Liver (tissue), 9 donors: ENCODE measurements around the gene FADS1. TPM values are rescaled to one million over a fixed set of nuclear protein-coding genes. Genes with fewer than 3 reads are reported as not detected.

ENCODE experiments used
- DNase-seq: peaks from one replicate; pipeline ENCODE4 v3.0.0-alpha.2; 2017; ENCODE audit warnings: low spot score
- H3K27ac ChIP-seq, 2 donors: one replicate each; pipeline ENCODE4 v1.7.0; 2013; ENCODE audit warnings: inconsistent platforms in 2 of 2, low read length in 2 of 2, control low read depth in 1 of 2, low read depth in 1 of 2, mild to moderate bottlenecking in 1 of 2
- H3K27me3 ChIP-seq, 4 donors: one replicate each; pipeline versions ENCODE4 v1.6.1 to v1.7.0; 2013; ENCODE audit warnings: low read length in 3 of 4, inconsistent platforms in 1 of 4, mild to moderate bottlenecking in 1 of 4, moderate library complexity in 1 of 4; ENCODE audit not compliant: control insufficient read depth in 4 of 4, insufficient read depth in 4 of 4
- H3K36me3 ChIP-seq, 4 donors: one replicate each; pipeline versions ENCODE4 v1.6.1 to v1.7.0; 2013; ENCODE audit warnings: low read length in 3 of 4, mild to moderate bottlenecking in 3 of 4, low read depth in 1 of 4, moderate library complexity in 1 of 4; ENCODE audit not compliant: control insufficient read depth in 4 of 4, insufficient read depth in 3 of 4
- H3K4me1 ChIP-seq, 4 donors: one replicate each; pipeline versions ENCODE4 v1.6.1 to v1.7.0; 2013; ENCODE audit warnings: low read length in 3 of 4, mild to moderate bottlenecking in 3 of 4, moderate library complexity in 1 of 4; ENCODE audit not compliant: control insufficient read depth in 4 of 4, insufficient read depth in 4 of 4
- H3K4me3 ChIP-seq, 3 donors: one replicate each; pipeline versions ENCODE4 v1.6.1 to v1.7.0; 2013; ENCODE audit warnings: low read length in 3 of 3, control low read depth in 1 of 3, low read depth in 1 of 3, mild to moderate bottlenecking in 1 of 3
- H3K9ac ChIP-seq, 2 donors: one replicate each; pipeline ENCODE4 v1.7.0; 2013; ENCODE audit warnings: low read length in 2 of 2, mild to moderate bottlenecking in 2 of 2, moderate library complexity in 2 of 2, control low read depth in 1 of 2, low read depth in 1 of 2
- H3K9me3 ChIP-seq, 4 donors: one replicate each; pipeline versions ENCODE4 v1.6.1 to v1.7.0; 2013; ENCODE audit warnings: low read length in 3 of 4; ENCODE audit not compliant: control insufficient read depth in 4 of 4
- ATF3 ChIP-seq: IDR thresholded peaks from 2 replicates; pipeline ENCODE4 v1.6.1; 2016; ENCODE audit warnings: antibody characterized with exemption
- EGR1 ChIP-seq, 2 donors: IDR thresholded peaks; 2 replicates each; pipeline ENCODE4 v1.6.1; 2016 to 2018; ENCODE audit warnings: antibody characterized with exemption in 2 of 2, low read depth in 2 of 2
- FOXA1 ChIP-seq: IDR thresholded peaks from 2 replicates; pipeline ENCODE4 v1.6.1; 2016; ENCODE audit warnings: antibody characterized with exemption
- FOXA2 ChIP-seq: IDR thresholded peaks from 2 replicates; pipeline ENCODE4 v1.6.1; 2016; ENCODE audit warnings: antibody characterized with exemption
- GABPA ChIP-seq, 2 donors: IDR thresholded peaks in 1 of 2; conservative IDR thresholded peaks in 1 of 2; 2 replicates each; pipeline ENCODE4 v1.6.1; 2016; ENCODE audit warnings: antibody characterized with exemption in 2 of 2, mild to moderate bottlenecking in 1 of 2, moderate library complexity in 1 of 2
- HNF4A ChIP-seq, 2 donors: conservative IDR thresholded peaks; 2 replicates each; pipeline ENCODE4 v1.6.1; 2016; ENCODE audit warnings: antibody characterized with exemption in 2 of 2, mild to moderate bottlenecking in 2 of 2
- HNF4G ChIP-seq: IDR thresholded peaks from 2 replicates; pipeline ENCODE4 v1.6.1; 2016; ENCODE audit warnings: antibody characterized with exemption
- MAX ChIP-seq: IDR thresholded peaks from 2 replicates; pipeline ENCODE4 v1.6.1; 2016; ENCODE audit warnings: antibody characterized with exemption
- NR2F2 ChIP-seq: IDR thresholded peaks from 2 replicates; pipeline ENCODE4 v1.6.1; 2016; ENCODE audit warnings: antibody characterized with exemption
- RAD21 ChIP-seq, 2 donors: IDR thresholded peaks; 2 replicates each; pipeline ENCODE4 v1.6.1; 2016; ENCODE audit warnings: antibody characterized with exemption in 2 of 2, mild to moderate bottlenecking in 2 of 2
- REST ChIP-seq: IDR thresholded peaks from 2 replicates; pipeline ENCODE4 v1.6.1; 2016; ENCODE audit warnings: antibody characterized with exemption, mild to moderate bottlenecking
- RXRA ChIP-seq, 2 donors: IDR thresholded peaks; 2 replicates each; pipeline ENCODE4 v1.6.1; 2017 to 2018; ENCODE audit warnings: antibody characterized with exemption in 2 of 2, mild to moderate bottlenecking in 1 of 2
- SP1 ChIP-seq: IDR thresholded peaks from 2 replicates; pipeline ENCODE4 v1.6.1; 2018; ENCODE audit warnings: antibody characterized with exemption, mild to moderate bottlenecking
- TAF1 ChIP-seq: conservative IDR thresholded peaks from 2 replicates; pipeline ENCODE4 v1.6.1; 2016; ENCODE audit warnings: antibody characterized with exemption, mild to moderate bottlenecking
- YY1 ChIP-seq: IDR thresholded peaks from 2 replicates; pipeline ENCODE4 v1.6.1; 2016; ENCODE audit warnings: antibody characterized with exemption, mild to moderate bottlenecking
- ZBTB33 ChIP-seq: IDR thresholded peaks from 2 replicates; pipeline ENCODE4 v1.6.1; 2016; ENCODE audit warnings: antibody characterized with exemption
- WGBS: extraction: QIAGEN DNeasy Blood & Tissue Kit; methylation state at CpG from one replicate; pipeline ENCODE4 v1.1.7; 2013; 5-methylcytosine and 5-hydroxymethylcytosine counted together
- polyA plus RNA-seq, 2 donors: library from polyadenylated mRNA; stranded (reverse) in 1 of 2; unstranded in 1 of 2; fragments of 200-250 nt in 1 of 2; fragments of >200 nt in 1 of 2; fragmentation: Nextera tagmentation in 1 of 2; extraction: Ambion mirVana in 1 of 2; gene quantifications; one replicate each; pipeline versions ENCODE4 v1.2.1 to v1.2.3, GENCODE V29; 2013 to 2015
- total RNA-seq, 2 donors: library from RNA; depleted of rRNA; stranded (reverse); fragments of >200 nt; gene quantifications; one replicate each; pipeline ENCODE4 v1.2.3, GENCODE V29; 2014
- donor health status: healthy.
- donor health status: healthy.
- donor health status: healthy.
- donor health status: healthy.
- donor health status: healthy.

FADS1 gene
- total and polyA plus RNA-seq, 4 donors, result 16.8 to 137 (median 58.7) TPM

GRCh38 chr11:61862714-61863547 is 46.1 kb upstream of the FADS1 start:
- WGBS, result 94% methylated on average over 18 of the region's 18 CpGs
- TF ChIP-seq MAX, result no peak
- no peak for TF ChIP-seq ZBTB33
- no peak for TF ChIP-seq EGR1 (IDR thresholded peaks at IDR 0.05; ENCODE audit: low read depth in 2 of 2)
- TF ChIP-seq GABPA (IDR thresholded peaks at IDR 0.05 in 1 of 2, conservative IDR thresholded peaks at IDR 0.05 in 1 of 2), result no peak
- no peak overlapping the region for H3K9ac ChIP-seq
- H3K4me3 ChIP-seq, result no peak overlapping the region
- no peaks in the 10 kb centered on the region for H3K9me3 ChIP-seq
- peaks cover 5 to 35% (median 7%) of the 10 kb centered on the region in 4 donors for H3K36me3 ChIP-seq
- no peak for DNase-seq
- H3K27ac ChIP-seq, result no peak overlapping the region
- H3K27me3 ChIP-seq, result no peaks in the 10 kb centered on the region
- H3K4me1 ChIP-seq, result no peaks in the 10 kb centered on the region

- peaks cover 5 to 44% (median 13%) of the 10 kb centered on the region in 4 donors for H3K36me3 ChIP-seq
- 76% methylated on average over 9 of the region's 9 CpGs for WGBS
Observed at GRCh38 chr11:61861634-61862033, 44.8 kb upstream of the FADS1 start.

GRCh38 chr11:61860054-61860903 is 43.5 kb upstream of the FADS1 start:
- Histone ChIP-seq H3K4me3 (no peak overlapping the region), H3K27me3 (no peaks in the 10 kb centered on the region), H3K27ac (no peak overlapping the region), H3K9ac (no peak overlapping the region), H3K4me1 (no peaks in the 10 kb centered on the region), H3K36me3 (peaks cover 0 to 39% (median 12%) of the 10 kb centered on the region in 4 donors), H3K9me3 (no peaks in the 10 kb centered on the region)
- 73% methylated on average over 16 of the region's 16 CpGs for WGBS
- no peak for DNase-seq
- TF ChIP-seq TAF1, result no peak
- no peak for TF ChIP-seq NR2F2
- TF ChIP-seq RAD21 (IDR thresholded peaks at IDR 0.05), result no peak
- no peak for TF ChIP-seq YY1
- TF ChIP-seq MAX, result no peak
- TF ChIP-seq FOXA2, result no peak
- TF ChIP-seq ZBTB33, result no peak
- no peak for TF ChIP-seq RXRA (IDR thresholded peaks at IDR 0.05)
- no peak for TF ChIP-seq GABPA (IDR thresholded peaks at IDR 0.05 in 1 of 2, conservative IDR thresholded peaks at IDR 0.05 in 1 of 2)
- TF ChIP-seq HNF4G, result no peak
- no peak for TF ChIP-seq REST
- no peak for TF ChIP-seq SP1

More at GRCh38 chr11:61861634-61862033, 44.8 kb upstream of the FADS1 start:
- Histone ChIP-seq H3K9ac (no peak overlapping the region), H3K4me3 (no peak overlapping the region), H3K27me3 (no peaks in the 10 kb centered on the region), H3K27ac (no peak overlapping the region), H3K9me3 (no peaks in the 10 kb centered on the region), H3K4me1 (no peaks in the 10 kb centered on the region)
- no peak for TF ChIP-seq RXRA (IDR thresholded peaks at IDR 0.05)
- no peak for TF ChIP-seq NR2F2
- no peak for TF ChIP-seq HNF4A (conservative IDR thresholded peaks at IDR 0.05)
- no peak for TF ChIP-seq ATF3
- TF ChIP-seq FOXA1, result no peak
- TF ChIP-seq EGR1 (IDR thresholded peaks at IDR 0.05; ENCODE audit: low read depth in 2 of 2), result no peak
- no peak for DNase-seq
